VCaP (cell line): ENCODE measurements around the gene EEFSEC.

Source experiments
- H3K27ac ChIP-seq: fragments of 450-650 bp; 2 replicates; pipeline ENCODE4 v1.5.1; 2017
- TF ChIP-seq, protein P1 (sequence below): fragments of 450-650 bp; conservative IDR thresholded peaks from 2 replicates; pipeline ENCODE4 v1.5.1; 2017; ENCODE audit warnings: mild to moderate bottlenecking, moderate library complexity

Gene EEFSEC

DNA sequence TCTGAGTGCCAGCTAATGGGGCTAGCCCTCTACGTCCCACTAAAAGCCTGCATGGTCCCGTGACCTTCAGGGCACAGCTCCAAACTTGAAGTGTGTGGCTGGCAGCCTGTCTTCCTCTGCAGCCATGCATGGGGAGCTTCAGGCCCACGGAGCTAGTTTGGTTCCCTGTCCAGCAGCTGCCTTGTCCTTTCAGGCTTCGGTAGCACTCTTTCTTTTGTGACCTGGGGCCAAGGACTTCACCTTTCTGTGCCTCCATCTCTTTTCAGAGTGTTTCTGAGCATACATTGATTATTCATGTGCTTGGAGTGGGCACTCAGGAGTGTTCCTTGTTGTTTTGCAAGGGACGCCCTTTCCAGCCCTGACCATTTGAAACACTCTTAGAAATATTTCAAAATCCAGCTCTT, 158.2 kb downstream of the EEFSEC start:
- TF ChIP-seq, protein P1, sequence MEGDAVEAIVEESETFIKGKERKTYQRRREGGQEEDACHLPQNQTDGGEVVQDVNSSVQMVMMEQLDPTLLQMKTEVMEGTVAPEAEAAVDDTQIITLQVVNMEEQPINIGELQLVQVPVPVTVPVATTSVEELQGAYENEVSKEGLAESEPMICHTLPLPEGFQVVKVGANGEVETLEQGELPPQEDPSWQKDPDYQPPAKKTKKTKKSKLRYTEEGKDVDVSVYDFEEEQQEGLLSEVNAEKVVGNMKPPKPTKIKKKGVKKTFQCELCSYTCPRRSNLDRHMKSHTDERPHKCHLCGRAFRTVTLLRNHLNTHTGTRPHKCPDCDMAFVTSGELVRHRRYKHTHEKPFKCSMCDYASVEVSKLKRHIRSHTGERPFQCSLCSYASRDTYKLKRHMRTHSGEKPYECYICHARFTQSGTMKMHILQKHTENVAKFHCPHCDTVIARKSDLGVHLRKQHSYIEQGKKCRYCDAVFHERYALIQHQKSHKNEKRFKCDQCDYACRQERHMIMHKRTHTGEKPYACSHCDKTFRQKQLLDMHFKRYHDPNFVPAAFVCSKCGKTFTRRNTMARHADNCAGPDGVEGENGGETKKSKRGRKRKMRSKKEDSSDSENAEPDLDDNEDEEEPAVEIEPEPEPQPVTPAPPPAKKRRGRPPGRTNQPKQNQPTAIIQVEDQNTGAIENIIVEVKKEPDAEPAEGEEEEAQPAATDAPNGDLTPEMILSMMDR: no peak
- H3K27ac ChIP-seq: no peak overlapping the region

- TF ChIP-seq, protein P1: no peak
- H3K27ac ChIP-seq: no peak overlapping the region
These were observed 159.0 kb downstream of the EEFSEC start for GRCh38 chr3:128312271-128312670.

GRCh38 chr3:128313071-128313725, 159.9 kb downstream of the EEFSEC start:
- TF ChIP-seq, protein P1: no peak
- H3K27ac ChIP-seq: no peak overlapping the region

GRCh38 chr3:128313935-128314334, 160.7 kb downstream of the EEFSEC start:
- TF ChIP-seq, protein P1: no peak
- no peak overlapping the region for H3K27ac ChIP-seq

DNA sequence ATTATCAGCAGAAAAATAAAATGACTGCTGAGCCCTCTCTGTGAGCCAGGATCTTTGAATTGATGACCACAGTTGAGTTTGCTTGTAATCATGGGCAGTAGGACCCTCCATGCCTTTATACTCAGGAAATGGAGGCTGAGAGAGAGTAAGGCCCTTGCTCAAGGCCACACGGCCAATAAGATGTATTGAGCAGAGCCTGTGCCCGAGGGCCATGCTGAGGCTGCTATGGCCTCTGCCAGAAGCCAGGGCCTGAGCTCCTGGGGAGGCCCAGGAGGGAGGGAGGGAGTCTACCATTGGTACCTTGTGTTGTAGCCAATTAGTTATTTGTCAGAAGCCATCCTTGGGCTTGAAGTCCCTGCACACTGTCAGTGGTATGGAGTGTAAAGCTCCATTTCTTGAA, 162.0 kb downstream of the EEFSEC start:
- no peak overlapping the region for H3K27ac ChIP-seq
- TF ChIP-seq, protein P1: no peak

- TF ChIP-seq, protein P1: no peak
- no peak overlapping the region for H3K27ac ChIP-seq
These were observed 163.2 kb downstream of the EEFSEC start for GRCh38 chr3:128316481-128316891.

DNA sequence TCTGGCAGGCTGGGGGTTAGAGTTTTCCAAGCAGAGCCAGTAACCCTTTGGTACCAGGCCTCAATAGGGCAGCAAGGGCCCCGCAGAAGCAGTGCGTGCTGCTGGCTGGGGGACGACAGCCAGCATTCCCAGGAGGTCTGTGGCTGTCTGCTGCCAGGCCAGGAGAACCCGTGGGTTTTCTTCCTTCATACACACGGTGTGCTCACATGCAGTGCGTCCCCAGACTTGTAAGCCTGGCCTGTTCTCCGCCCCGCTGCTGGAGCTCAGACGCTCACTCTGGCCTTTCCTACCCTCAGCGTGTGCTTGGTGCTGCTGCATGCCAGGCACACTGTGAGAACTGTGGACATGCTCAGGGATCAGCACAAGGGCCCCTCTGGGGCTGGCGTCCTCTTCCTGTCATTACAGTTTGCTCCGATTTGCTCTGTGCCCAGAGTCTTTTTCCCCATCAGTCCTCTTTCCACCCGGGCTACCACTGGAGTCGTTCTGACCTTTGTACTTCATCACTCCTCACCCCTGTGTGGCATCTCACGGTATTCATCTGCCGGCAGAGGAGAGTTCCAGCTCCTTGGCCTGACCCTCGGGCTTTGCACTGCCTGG, 163.9 kb downstream of the EEFSEC start:
- TF ChIP-seq, protein P1: no peak
- H3K27ac ChIP-seq: peak overlapping the region; percentile 14; the same call in 1 of the 2 replicates
